Peyer's patch (tissue), 4 donors: Measurements from ENCODE around the gene TRIM13.

Experiments used
- CTCF ChIP-seq, 6 experiments: fragments of 450-650 bp in 4 of 6; fragments of 200-600 bp in 2 of 6; sonication (generic) in 1 of 6; IDR thresholded peaks; one replicate each; pipeline ENCODE4 v1.5.1; 2017 to 2019; ENCODE audit warnings: antibody characterized with exemption in 6 of 6, mild to moderate bottlenecking in 3 of 6, moderate library complexity in 1 of 6
- POLR2A ChIP-seq, 2 donors: fragments of 450-650 bp; IDR thresholded peaks; one replicate each; pipeline ENCODE4 v1.5.1; 2017; ENCODE audit warnings: antibody characterized with exemption in 2 of 2, mild to moderate bottlenecking in 2 of 2, moderate library complexity in 2 of 2

GRCh38 chr13:50025436-50025835 lies 28.6 kb downstream of the TRIM13 start:
- TF ChIP-seq POLR2A (IDR thresholded peaks at IDR 0.05) (no peak), CTCF (IDR thresholded peaks at IDR 0.05) (no peak)
